Measurements from ENCODE around the gene MAPK8.

GRCh38 chr10:48358162-48358561, 51.7 kb downstream of the MAPK8 start:
- TF ChIP-seq FOXA1 (IDR thresholded peaks at IDR 0.05) (no peak), FOXM1 (IDR thresholded peaks at IDR 0.05; ENCODE audit: borderline replicate concordance) (no peak), SP1 (IDR thresholded peaks at IDR 0.05) (no peak), ARNT (IDR thresholded peaks at IDR 0.05) (no peak), TARDBP (IDR thresholded peaks at IDR 0.05) (no peak), NFRKB (IDR thresholded peaks at IDR 0.05) (no peak), LEF1 (IDR thresholded peaks at IDR 0.05; ENCODE audit: borderline replicate concordance) (no peak), CTBP1 (IDR thresholded peaks at IDR 0.05; ENCODE audit: borderline replicate concordance) (no peak), ZNF384 (IDR thresholded peaks at IDR 0.05) (no peak), BHLHE40 (IDR thresholded peaks at IDR 0.05; ENCODE audit: borderline replicate concordance) (no peak), ELF4 (IDR thresholded peaks at IDR 0.05) (no peak), SUZ12 (IDR thresholded peaks at IDR 0.05) (no peak)
